ENCODE measurements around the gene C11orf68. TPM values are rescaled to one million over a fixed set of nuclear protein-coding genes. Genes with fewer than 3 reads are reported as not detected.

The C11orf68 gene
- total and polyA plus RNA-seq, 10 of the 15 experiments (the other 5 are each of a cell fraction or from before 2014, with no cell fraction given), result 3.0 to 25.4 (median 16.7) TPM

DNA sequence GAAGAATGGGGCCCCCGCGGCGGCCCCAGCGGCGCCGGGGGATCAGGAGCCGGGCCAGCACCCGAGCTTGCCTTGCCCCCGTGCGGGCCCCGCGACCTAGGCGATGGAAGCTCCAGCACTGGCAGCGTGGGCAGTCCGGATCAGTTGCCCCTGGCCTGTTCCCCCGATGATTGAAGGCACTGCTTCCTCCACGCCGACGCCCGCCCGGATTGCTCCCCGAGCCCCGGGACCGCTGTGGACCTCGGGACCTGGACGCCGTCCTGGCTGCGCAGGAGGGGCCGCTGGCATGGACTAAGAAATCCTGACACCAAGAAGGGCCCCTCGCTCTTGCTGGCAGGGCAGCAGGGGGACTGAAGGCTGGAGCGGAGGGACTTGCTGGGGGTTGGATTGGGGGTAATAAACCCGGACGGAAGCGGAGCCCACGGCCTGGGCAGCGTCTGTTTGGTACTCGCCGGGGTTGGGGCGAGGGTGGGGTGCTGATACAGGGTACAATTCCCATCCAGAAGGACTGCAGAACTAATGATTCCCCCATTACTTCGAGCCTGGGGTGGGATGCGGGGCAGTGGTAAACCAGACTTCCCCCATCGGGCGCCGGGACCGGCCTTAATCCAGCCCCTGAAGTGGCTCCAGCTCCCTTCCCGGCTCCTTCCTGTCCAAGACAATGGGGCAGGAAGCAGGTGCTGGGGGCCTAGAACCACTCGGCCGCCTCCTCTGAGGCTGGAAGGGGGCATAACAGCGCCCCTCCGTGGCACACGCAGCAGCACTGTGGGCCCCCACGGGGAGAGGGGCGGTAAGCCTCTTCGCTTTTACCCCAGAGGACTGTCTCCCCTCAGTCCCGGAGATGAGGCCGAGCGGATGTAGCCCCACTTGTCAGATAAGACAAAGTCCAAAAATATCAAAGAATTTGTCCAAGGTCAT is 27.4 kb downstream of the C11orf68 start:
- in situ Hi-C loops (cut with MboI) (no loop called here), intact Hi-C loops (cut with micrococcal nuclease; ENCODE audit: unreplicated experiment) (loop anchor here (5.0 to 10.0 kb wide), 2 partner anchors 36 to 243 kb away; no protein-coding TSS in a partner anchor)
- ChIA-PET SMC1A (ENCODE audit: uncharacterized antibody, unreplicated experiment) (interaction anchor here (1.3 to 6.7 kb wide), 9 partner anchors 9 to 276 kb away, joined by 3 to 52 read pairs (median 19); partner anchors contain the start of genes CFL1, FOSL1, MUS81 and PCNX3), POLR2A (interaction anchor here (0.6 to 7.4 kb wide), 26 partner anchors 6 to 278 kb away, joined by 3 to 155 read pairs (median 4); partner anchors contain the start of genes BANF1, CFL1, EIF1AD and FOSL1), CTCF (interaction anchor here (0.6 to 11.0 kb wide), 24 partner anchors 8 to 244 kb away, joined by 3 to 167 read pairs (median 4); partner anchors contain the start of genes BANF1, CFL1, EIF1AD and FOSL1), RAD21 (ENCODE audit: unreplicated experiment) (interaction anchor here (1.4 to 8.0 kb wide), 13 partner anchors 10 to 180 kb away, joined by 4 to 76 read pairs (median 9); partner anchors contain the start of genes CFL1, FOSL1, KAT5 and MUS81)
- Histone ChIP-seq H3K4me2 (ENCODE audit: control insufficient read depth, insufficient read depth) (peak overlapping the region; percentile 99), H2AFZ (ENCODE audit: control insufficient read depth, low read depth, low read length) (no peak overlapping the region), H3K4me3 (peak overlapping the region; percentile 98), H4K20me1 (ENCODE audit: control insufficient read depth, insufficient read depth) (no peaks in the 10 kb centered on the region), H3K27ac (ENCODE audit: control insufficient read depth, insufficient read depth) (peak overlapping the region; percentile 90), H3K79me2 (ENCODE audit: control insufficient read depth, insufficient read depth, low read length) (peaks cover 54% of the 10 kb centered on the region), H3K36me3 (ENCODE audit: control insufficient read depth in 2 of 2, insufficient read depth in 2 of 2, low read length in 1 of 2) (peaks cover 0 to under 1% of the 10 kb centered on the region in 2 experiments; a peak in 1 of 4 replicates), H3K9me3 (replicated peaks; ENCODE audit: control insufficient read depth, insufficient read depth, low read length) (no peaks in the 10 kb centered on the region), H3K9ac (ENCODE audit: control insufficient read depth, insufficient read depth, low read length) (peak overlapping the region; percentile 94), H3K27me3 (replicated peaks in 1 of 2; ENCODE audit: control insufficient read depth in 2 of 2, insufficient read depth in 2 of 2, low read length in 1 of 2) (no peaks in the 10 kb centered on the region), H3K4me1 (ENCODE audit: control insufficient read depth, insufficient read depth, low read length) (peaks cover 29% of the 10 kb centered on the region)
- DNase-seq (ENCODE audit: low read depth, low spot score), result no peak
- WGBS (ENCODE audit: insufficient coverage, insufficient replicate concordance, low lambda C conversion rate, missing lambda C conversion rate), result 2% methylated on average over 56 of the region's 57 CpGs
- BruUV-seq (replicated peaks), result TSS peak; percentile 82
- FAIRE-seq, result no peak
- ATAC-seq, result peak; percentile 12
- TF ChIP-seq SMC3 (IDR thresholded peaks at IDR 0.05; ENCODE audit: borderline replicate concordance, low read length) (0 out of 2 replicates have a peak, but pooled peaks have one; percentile 14), ZNF24 (IDR thresholded peaks at IDR 0.05) (peak; percentile 59), BHLHE40 (IDR thresholded peaks at IDR 0.05; ENCODE audit: borderline replicate concordance in 1 of 2, low read depth in 2 of 2, low read length in 1 of 2) (peak; percentile 37 to 47; a peak in 1 of 4 replicates), TCF12 (IDR thresholded peaks at IDR 0.05; ENCODE audit: low read depth, low read length) (0 out of 2 replicates have a peak, but pooled peaks have one; percentile 9), MTA2 (IDR thresholded peaks at IDR 0.05; ENCODE audit: low read depth) (0 out of 2 replicates have a peak, but pooled peaks have one; percentile 27), LARP7 (IDR thresholded peaks at IDR 0.05) (0 out of 2 replicates have a peak, but pooled peaks have one; percentile 54), NBN (IDR thresholded peaks at IDR 0.05) (no peak), CREM (IDR thresholded peaks at IDR 0.05; ENCODE audit: low read depth) (0 out of 2 replicates have a peak, but pooled peaks have one; percentile 10), MYC (IDR thresholded peaks at IDR 0.05; ENCODE audit: insufficient read depth, insufficient read length, insufficient replicate concordance, low read length, severe bottlenecking) (peak; percentile 13), PAX5 (IDR thresholded peaks at IDR 0.05; ENCODE audit: borderline replicate concordance, low read depth, low read length) (peak; percentile 31; the same call in 1 of the 2 replicates), IKZF2 (IDR thresholded peaks at IDR 0.05) (peak; percentile 34 to 52; a peak in 1 of 4 replicates), IKZF1 (conservative IDR thresholded peaks at IDR 0.05) (peak; percentile 64), RCOR1 (conservative IDR thresholded peaks at IDR 0.05; ENCODE audit: low read depth, low read length) (no peak), RAD21 (IDR thresholded peaks at IDR 0.05; ENCODE audit: insufficient read depth, low read depth, low read length) (peak; percentile 19; the same call in 1 of the 2 replicates), DPF2 (IDR thresholded peaks at IDR 0.05) (0 out of 2 replicates have a peak, but pooled peaks have one; percentile 37), BACH1 (IDR thresholded peaks at IDR 0.05; ENCODE audit: borderline replicate concordance) (0 out of 2 replicates have a peak, but pooled peaks have one; percentile 28), EED (IDR thresholded peaks at IDR 0.05; ENCODE audit: low read depth) (peak; percentile 66), IRF4 (IDR thresholded peaks at IDR 0.05; ENCODE audit: low read depth, low read length) (0 out of 2 replicates have a peak, but pooled peaks have one; percentile 15)
- TF ChIP-seq, protein P1, sequence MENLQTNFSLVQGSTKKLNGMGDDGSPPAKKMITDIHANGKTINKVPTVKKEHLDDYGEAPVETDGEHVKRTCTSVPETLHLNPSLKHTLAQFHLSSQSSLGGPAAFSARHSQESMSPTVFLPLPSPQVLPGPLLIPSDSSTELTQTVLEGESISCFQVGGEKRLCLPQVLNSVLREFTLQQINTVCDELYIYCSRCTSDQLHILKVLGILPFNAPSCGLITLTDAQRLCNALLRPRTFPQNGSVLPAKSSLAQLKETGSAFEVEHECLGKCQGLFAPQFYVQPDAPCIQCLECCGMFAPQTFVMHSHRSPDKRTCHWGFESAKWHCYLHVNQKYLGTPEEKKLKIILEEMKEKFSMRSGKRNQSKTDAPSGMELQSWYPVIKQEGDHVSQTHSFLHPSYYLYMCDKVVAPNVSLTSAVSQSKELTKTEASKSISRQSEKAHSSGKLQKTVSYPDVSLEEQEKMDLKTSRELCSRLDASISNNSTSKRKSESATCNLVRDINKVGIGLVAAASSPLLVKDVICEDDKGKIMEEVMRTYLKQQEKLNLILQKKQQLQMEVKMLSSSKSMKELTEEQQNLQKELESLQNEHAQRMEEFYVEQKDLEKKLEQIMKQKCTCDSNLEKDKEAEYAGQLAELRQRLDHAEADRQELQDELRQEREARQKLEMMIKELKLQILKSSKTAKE (IDR thresholded peaks at IDR 0.05; ENCODE audit: low read depth, poor library complexity, severe bottlenecking), result no peak

Data from GM12878 (cell line).